Measurements from ENCODE around the gene ASCL5. TPM values are rescaled to one million over a fixed set of nuclear protein-coding genes. Genes with fewer than 3 reads are reported as not detected.

Gene ASCL5
- total and polyA plus RNA-seq, 2 donors = 0.14 TPM; not detected in 1

DNA sequence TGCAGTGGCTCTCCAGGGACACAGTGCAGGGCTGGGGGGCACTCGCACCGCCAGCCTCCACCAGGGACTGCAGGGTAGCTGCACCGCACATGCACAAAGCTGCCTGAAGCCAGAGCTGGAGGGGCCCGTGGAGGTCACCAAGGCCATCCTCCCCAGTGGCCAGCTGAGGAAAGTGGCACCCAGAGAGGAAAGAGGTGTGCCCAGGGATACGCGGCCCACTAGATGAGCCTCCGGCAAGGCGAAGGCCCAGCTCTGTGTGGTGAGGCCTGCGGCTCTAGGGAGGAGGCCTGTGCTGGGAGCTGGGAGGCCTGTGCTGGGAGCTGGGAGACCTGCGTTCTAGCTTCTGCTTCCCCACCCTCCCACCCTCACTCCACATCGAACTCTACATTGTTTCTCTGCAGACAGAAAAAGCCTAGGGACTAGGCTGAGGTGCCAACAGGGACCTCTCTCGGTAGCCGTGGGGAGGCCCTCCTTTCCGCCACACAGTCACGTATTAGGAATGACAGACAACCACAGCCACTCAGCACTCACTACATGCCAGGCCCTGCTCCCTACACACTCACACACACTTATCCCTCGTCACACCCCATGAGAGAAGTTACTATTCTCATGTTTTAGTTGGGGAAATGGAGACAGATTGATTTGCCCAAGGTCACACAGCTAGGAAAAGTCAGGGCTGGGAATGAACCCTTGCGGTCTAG, 921 bp upstream of the ASCL5 start:
- peaks cover 0 to 19% of the 10 kb centered on the region in 2 donors for H3K27me3 ChIP-seq (ENCODE audit: control insufficient read depth in 2 of 2, insufficient read depth in 1 of 2, low read length in 1 of 2)
- DNase-seq (ENCODE audit: low read depth in 6 of 9, low spot score in 9 of 9) = no peak
- H3K9me3 ChIP-seq (ENCODE audit: control insufficient read depth in 2 of 2, insufficient read depth in 1 of 2, low read length in 1 of 2) = peaks cover 0 to 3% of the 10 kb centered on the region in 2 donors
- 96% methylated on average over 17 of the region's 17 CpGs for WGBS
- no peaks in the 10 kb centered on the region for H3K4me1 ChIP-seq (ENCODE audit: control insufficient read depth in 2 of 2, insufficient read depth in 2 of 2, low read length in 2 of 2)
- no peaks in the 10 kb centered on the region for H3K36me3 ChIP-seq (ENCODE audit: control insufficient read depth in 2 of 2, insufficient read depth in 2 of 2, low read length in 1 of 2)
- no peak overlapping the region for H3K27ac ChIP-seq (ENCODE audit: low read depth in 1 of 2, low read length in 1 of 2)
- no peak overlapping the region for H3K4me3 ChIP-seq (ENCODE audit: low read length in 2 of 2)

DNA sequence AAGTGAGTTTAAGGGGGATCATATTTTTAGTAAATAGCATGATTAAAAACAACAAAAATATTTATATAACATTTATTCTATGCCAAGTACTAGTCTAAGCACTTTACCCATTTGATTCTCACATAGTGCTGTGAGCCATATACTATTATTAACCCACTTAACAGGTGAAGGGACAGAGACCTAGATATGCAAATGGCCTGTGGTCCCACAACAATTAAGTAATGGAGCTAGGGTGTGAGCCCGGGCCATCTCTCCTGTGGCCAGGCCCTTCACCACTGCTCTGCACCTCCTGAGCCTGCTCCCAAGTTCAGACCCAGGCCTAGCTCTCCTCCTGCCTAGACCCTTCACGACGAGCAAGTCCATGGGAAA, 537 bp downstream of the ASCL5 start:
- WGBS = 88% methylated on average over 3 of the region's 3 CpGs
- peaks cover 0 to 3% of the 10 kb centered on the region in 2 donors for H3K9me3 ChIP-seq (ENCODE audit: control insufficient read depth in 2 of 2, insufficient read depth in 1 of 2, low read length in 1 of 2)
- no peaks in the 10 kb centered on the region for H3K4me1 ChIP-seq (ENCODE audit: control insufficient read depth in 2 of 2, insufficient read depth in 2 of 2, low read length in 2 of 2)
- no peak for DNase-seq (ENCODE audit: low read depth in 6 of 9, low spot score in 9 of 9)
- no peak overlapping the region for H3K4me3 ChIP-seq (ENCODE audit: low read length in 2 of 2)
- peaks cover 0 to 23% of the 10 kb centered on the region in 2 donors for H3K27me3 ChIP-seq (ENCODE audit: control insufficient read depth in 2 of 2, insufficient read depth in 1 of 2, low read length in 1 of 2)
- no peak overlapping the region for H3K27ac ChIP-seq (ENCODE audit: low read depth in 1 of 2, low read length in 1 of 2)
- H3K36me3 ChIP-seq (ENCODE audit: control insufficient read depth in 2 of 2, insufficient read depth in 2 of 2, low read length in 1 of 2) = no peaks in the 10 kb centered on the region

DNA sequence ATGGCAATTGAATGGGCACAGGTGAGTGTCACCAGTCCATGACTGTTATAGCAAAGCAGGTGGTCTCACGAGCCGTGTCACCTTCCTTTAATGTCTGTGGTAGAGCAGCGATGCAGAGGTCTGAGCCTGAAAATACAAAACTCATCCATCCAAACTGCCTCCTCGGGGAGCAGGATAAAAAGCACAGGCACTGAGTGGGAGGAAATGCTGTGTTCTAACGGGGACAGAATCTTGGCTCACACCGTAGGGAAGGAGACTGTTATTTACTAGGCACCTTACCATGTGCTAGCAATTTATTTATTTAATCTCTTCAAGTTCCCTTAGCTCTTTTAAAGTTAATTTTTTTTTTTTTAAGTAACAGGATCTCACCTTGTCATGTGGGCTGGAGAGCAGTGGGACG, 1.2 kb downstream of the ASCL5 start:
- no peak overlapping the region for H3K27ac ChIP-seq (ENCODE audit: low read depth in 1 of 2, low read length in 1 of 2)
- peaks cover 0 to 3% of the 10 kb centered on the region in 2 donors for H3K9me3 ChIP-seq (ENCODE audit: control insufficient read depth in 2 of 2, insufficient read depth in 1 of 2, low read length in 1 of 2)
- DNase-seq (ENCODE audit: low read depth in 6 of 9, low spot score in 9 of 9) = no peak
- H3K4me3 ChIP-seq (ENCODE audit: low read length in 2 of 2) = no peak overlapping the region
- H3K36me3 ChIP-seq (ENCODE audit: control insufficient read depth in 2 of 2, insufficient read depth in 2 of 2, low read length in 1 of 2) = no peaks in the 10 kb centered on the region
- WGBS = 91% methylated on average over 7 of the region's 7 CpGs
- H3K4me1 ChIP-seq (ENCODE audit: control insufficient read depth in 2 of 2, insufficient read depth in 2 of 2, low read length in 2 of 2) = no peaks in the 10 kb centered on the region
- H3K27me3 ChIP-seq (ENCODE audit: control insufficient read depth in 2 of 2, insufficient read depth in 1 of 2, low read length in 1 of 2) = peaks cover 0 to 23% of the 10 kb centered on the region in 2 donors

DNA sequence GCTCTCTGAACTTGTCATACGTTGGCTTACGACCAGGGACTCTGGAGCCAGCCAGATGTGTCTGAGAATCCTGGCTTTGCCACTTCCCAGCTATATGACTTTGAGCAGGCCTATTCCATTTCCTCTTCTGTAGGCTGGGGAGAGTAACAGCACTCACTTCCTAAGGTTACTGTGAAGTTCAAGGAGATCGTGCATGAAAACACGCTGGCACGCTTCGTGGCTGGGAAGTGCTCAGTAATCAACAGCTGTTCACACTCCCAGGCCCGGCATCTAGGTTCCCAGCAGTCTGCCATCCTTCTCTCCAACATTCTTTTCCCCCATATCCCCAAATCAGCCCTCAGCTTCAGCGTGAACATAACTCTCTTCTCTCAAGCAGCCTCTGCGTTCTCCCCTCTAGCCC, 2.0 kb downstream of the ASCL5 start:
- Histone ChIP-seq H3K4me3 (ENCODE audit: low read length in 2 of 2) (no peak overlapping the region), H3K9me3 (ENCODE audit: control insufficient read depth in 2 of 2, insufficient read depth in 1 of 2, low read length in 1 of 2) (peaks cover 0 to under 1% of the 10 kb centered on the region in 2 donors), H3K4me1 (ENCODE audit: control insufficient read depth in 2 of 2, insufficient read depth in 2 of 2, low read length in 2 of 2) (peaks cover 0 to 2% of the 10 kb centered on the region in 2 donors), H3K27ac (ENCODE audit: low read depth in 1 of 2, low read length in 1 of 2) (no peak overlapping the region), H3K27me3 (ENCODE audit: control insufficient read depth in 2 of 2, insufficient read depth in 1 of 2, low read length in 1 of 2) (peaks cover 0 to 23% of the 10 kb centered on the region in 2 donors), H3K36me3 (ENCODE audit: control insufficient read depth in 2 of 2, insufficient read depth in 2 of 2, low read length in 1 of 2) (no peaks in the 10 kb centered on the region)
- DNase-seq (ENCODE audit: low read depth in 6 of 9, low spot score in 9 of 9) = no peak
- WGBS = 93% methylated on average over 9 of the region's 9 CpGs

DNA sequence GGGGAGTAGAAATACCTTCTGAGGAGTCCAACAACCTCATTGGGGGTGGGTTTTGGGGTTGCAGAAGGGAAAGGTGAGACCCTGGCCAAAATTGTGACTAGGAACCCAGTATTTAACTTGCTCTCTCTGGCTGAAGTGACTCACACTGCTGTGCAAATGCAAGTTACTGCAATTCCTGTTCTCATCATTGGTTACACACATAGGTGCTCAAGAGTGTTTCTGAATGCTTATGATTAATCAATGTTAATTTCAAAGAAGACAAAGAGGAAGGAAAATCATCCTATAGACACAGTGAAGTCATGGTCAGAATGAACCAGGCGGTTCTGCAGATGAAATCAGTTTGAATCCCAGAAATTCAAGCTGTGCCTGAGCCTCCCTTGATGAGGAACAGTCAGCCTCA, 3.1 kb downstream of the ASCL5 start:
- no peak overlapping the region for H3K27ac ChIP-seq (ENCODE audit: low read depth in 1 of 2, low read length in 1 of 2)
- 98% methylated on average over 1 of the region's 1 CpG for WGBS
- no peak for DNase-seq (ENCODE audit: low read depth in 6 of 9, low spot score in 9 of 9)
- peaks cover 0 to 7% of the 10 kb centered on the region in 2 donors for H3K4me1 ChIP-seq (ENCODE audit: control insufficient read depth in 2 of 2, insufficient read depth in 2 of 2, low read length in 2 of 2)
- H3K27me3 ChIP-seq (ENCODE audit: control insufficient read depth in 2 of 2, insufficient read depth in 1 of 2, low read length in 1 of 2) = peaks cover 0 to 27% of the 10 kb centered on the region in 2 donors
- H3K4me3 ChIP-seq (ENCODE audit: low read length in 2 of 2) = no peak overlapping the region
- H3K9me3 ChIP-seq (ENCODE audit: control insufficient read depth in 2 of 2, insufficient read depth in 1 of 2, low read length in 1 of 2) = no peaks in the 10 kb centered on the region
- no peaks in the 10 kb centered on the region for H3K36me3 ChIP-seq (ENCODE audit: control insufficient read depth in 2 of 2, insufficient read depth in 2 of 2, low read length in 1 of 2)

DNA sequence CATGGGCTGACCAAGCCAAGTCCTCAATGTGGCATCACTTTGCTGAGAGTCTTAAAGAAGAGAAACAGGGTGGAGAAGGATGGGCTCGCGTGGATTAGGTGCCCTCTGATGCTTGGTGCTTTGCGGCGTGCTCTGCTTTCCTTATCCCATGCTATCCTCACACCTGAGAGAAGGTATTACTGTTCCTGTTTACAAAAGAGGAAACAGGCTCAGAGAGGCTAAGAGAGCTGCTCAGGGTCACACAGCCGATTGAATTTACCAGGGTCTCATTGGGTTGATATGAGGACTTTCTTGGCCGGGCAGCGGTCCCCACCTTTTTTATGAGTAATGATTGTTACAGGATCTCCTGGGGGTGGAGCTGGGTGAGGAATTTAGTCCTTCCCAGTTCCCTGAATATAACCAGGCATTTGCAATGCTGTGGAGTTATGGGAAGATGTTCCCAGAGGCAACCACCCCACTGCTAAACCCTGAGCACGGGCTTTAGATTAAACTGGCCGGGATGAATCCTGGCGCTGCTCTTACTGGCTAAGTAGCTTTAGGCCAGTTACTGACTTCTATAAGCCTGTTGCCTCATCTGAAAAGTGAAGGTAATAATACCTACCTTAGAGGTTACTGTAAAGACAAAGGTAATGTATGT, 4.5 kb downstream of the ASCL5 start:
- H3K27ac ChIP-seq (ENCODE audit: low read depth in 1 of 2, low read length in 1 of 2) = no peak overlapping the region
- peaks cover 0 to 7% of the 10 kb centered on the region in 2 donors for H3K4me1 ChIP-seq (ENCODE audit: control insufficient read depth in 2 of 2, insufficient read depth in 2 of 2, low read length in 2 of 2)
- no peaks in the 10 kb centered on the region for H3K9me3 ChIP-seq (ENCODE audit: control insufficient read depth in 2 of 2, insufficient read depth in 1 of 2, low read length in 1 of 2)
- no peaks in the 10 kb centered on the region for H3K36me3 ChIP-seq (ENCODE audit: control insufficient read depth in 2 of 2, insufficient read depth in 2 of 2, low read length in 1 of 2)
- peaks cover 0 to 36% of the 10 kb centered on the region in 2 donors for H3K27me3 ChIP-seq (ENCODE audit: control insufficient read depth in 2 of 2, insufficient read depth in 1 of 2, low read length in 1 of 2)
- WGBS = 98% methylated on average over 10 of the region's 10 CpGs
- no peak overlapping the region for H3K4me3 ChIP-seq (ENCODE audit: low read length in 2 of 2)
- DNase-seq (ENCODE audit: low read depth in 6 of 9, low spot score in 9 of 9) = no peak

DNA sequence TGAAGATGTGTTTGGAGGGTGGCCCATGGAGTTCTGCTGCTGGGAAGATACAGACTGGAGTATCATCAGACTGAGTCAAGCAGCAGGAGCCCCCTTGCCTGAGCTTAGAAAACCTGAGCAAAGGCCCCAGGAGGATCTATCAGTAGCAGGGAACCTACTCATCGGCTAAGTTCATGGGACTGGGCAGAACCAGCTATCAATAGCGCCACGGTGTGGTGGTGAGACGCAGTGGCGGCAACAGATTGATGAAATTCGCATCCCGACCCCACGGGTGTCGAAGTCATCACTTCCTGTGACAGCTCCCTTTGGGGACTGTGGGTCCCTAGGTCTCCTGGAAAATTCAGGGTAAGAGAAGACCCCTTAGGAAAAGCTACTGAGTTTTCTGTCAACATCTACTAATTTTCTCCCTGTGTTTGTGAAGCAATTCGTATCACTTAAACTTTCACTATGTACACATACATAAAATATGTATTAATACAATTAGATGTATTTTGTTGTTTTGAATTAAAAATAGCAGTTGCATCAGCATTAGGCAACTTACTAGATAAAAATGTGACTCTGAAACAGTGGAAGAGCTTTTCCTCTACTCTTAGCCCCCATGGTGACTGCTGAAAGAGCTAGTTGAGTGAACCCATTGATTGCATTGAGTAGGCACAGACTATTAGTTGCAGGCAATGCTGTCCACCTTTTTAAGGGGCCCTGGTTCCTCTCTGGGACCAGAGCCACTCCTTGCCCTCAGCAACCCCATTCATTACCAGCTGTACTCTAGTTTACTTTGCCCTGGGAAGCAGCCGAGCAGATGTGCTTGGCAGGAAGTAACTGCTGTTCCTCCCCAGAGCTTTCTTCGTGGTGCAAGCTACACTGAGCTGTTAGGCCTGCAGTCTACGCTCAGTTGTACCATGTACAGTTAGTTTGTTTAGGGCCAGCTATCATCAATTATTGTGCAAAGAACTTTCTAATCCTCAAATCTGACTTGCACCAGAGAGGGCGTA, 7.5 kb downstream of the ASCL5 start:
- DNase-seq (ENCODE audit: low read depth in 6 of 9, low spot score in 9 of 9) = peak in 6 of 9 donors; percentile 20 to 51 (median 28)
- Histone ChIP-seq H3K27ac (ENCODE audit: low read depth in 1 of 2, low read length in 1 of 2) (no peak overlapping the region), H3K4me3 (ENCODE audit: low read length in 2 of 2) (no peak overlapping the region), H3K9me3 (ENCODE audit: control insufficient read depth in 2 of 2, insufficient read depth in 1 of 2, low read length in 1 of 2) (no peaks in the 10 kb centered on the region), H3K27me3 (ENCODE audit: control insufficient read depth in 2 of 2, insufficient read depth in 1 of 2, low read length in 1 of 2) (peaks cover 8 to 49% of the 10 kb centered on the region in 2 donors), H3K4me1 (ENCODE audit: control insufficient read depth in 2 of 2, insufficient read depth in 2 of 2, low read length in 2 of 2) (peaks cover 0 to 9% of the 10 kb centered on the region in 2 donors), H3K36me3 (ENCODE audit: control insufficient read depth in 2 of 2, insufficient read depth in 2 of 2, low read length in 1 of 2) (no peaks in the 10 kb centered on the region)
- WGBS = 37% methylated on average over 14 of the region's 14 CpGs

DNA sequence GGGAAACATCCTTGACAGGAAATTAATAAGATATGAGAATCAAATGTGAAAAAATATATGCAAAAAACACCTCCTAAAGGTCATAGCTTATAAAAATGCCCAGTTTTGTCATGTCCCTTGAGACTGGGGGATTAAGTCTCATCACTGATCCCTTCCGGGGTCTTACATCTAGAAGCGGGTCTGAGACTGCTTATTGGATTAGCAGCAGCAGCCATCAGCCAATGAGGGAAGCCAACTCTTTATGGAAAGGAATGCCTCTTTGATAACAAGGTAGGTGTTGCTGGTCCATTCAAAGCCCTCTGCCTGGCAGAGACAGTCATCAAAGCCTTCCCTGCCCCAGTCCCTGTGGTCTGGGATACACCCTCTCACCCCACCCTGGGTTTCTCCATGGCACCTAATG, 10.9 kb downstream of the ASCL5 start:
- Histone ChIP-seq H3K4me1 (ENCODE audit: control insufficient read depth in 2 of 2, insufficient read depth in 2 of 2, low read length in 2 of 2) (peaks cover 0 to 17% of the 10 kb centered on the region in 2 donors), H3K9me3 (ENCODE audit: control insufficient read depth in 2 of 2, insufficient read depth in 1 of 2, low read length in 1 of 2) (no peaks in the 10 kb centered on the region), H3K27ac (ENCODE audit: low read depth in 1 of 2, low read length in 1 of 2) (no peak overlapping the region), H3K4me3 (ENCODE audit: low read length in 2 of 2) (no peak overlapping the region), H3K27me3 (ENCODE audit: control insufficient read depth in 2 of 2, insufficient read depth in 1 of 2, low read length in 1 of 2) (peaks cover 8 to 68% of the 10 kb centered on the region in 2 donors), H3K36me3 (ENCODE audit: control insufficient read depth in 2 of 2, insufficient read depth in 2 of 2, low read length in 1 of 2) (no peaks in the 10 kb centered on the region)
- WGBS = over 99% methylated on average over 2 of the region's 2 CpGs
- DNase-seq (ENCODE audit: low read depth in 6 of 9, low spot score in 9 of 9) = no peak
